Tibial nerve (tissue), 4 donors: ENCODE results near the gene IST1. TPM values are rescaled to one million over a fixed set of nuclear protein-coding genes. Genes with fewer than 3 reads are reported as not detected.
A peak's percentile ranks its signal among the peaks of the same experiment; 100 is the strongest.

ENCODE experiments used
- DNase-seq, 2 donors: peaks; one replicate each; pipeline ENCODE4 v3.0.0-alpha.2; 2019; ENCODE audit warnings: low spot score in 2 of 2
- H3K27ac ChIP-seq, 4 donors: fragments of 200-600 bp; sonication (generic) in 3 of 4; one replicate each; pipeline ENCODE4 v1.5.1; 2017 to 2019; ENCODE audit warnings: mild to moderate bottlenecking in 1 of 4
- H3K27me3 ChIP-seq, 2 donors: fragments of 200-600 bp; sonication (generic) in 1 of 2; one replicate each; pipeline versions ENCODE4 v1.5.1 to v1.6.0; 2017 to 2019
- H3K36me3 ChIP-seq, 3 donors: fragments of 200-600 bp; sonication (generic); one replicate each; pipeline ENCODE4 v1.5.1; 2018 to 2019
- H3K4me1 ChIP-seq, 4 donors: fragments of 200-600 bp; sonication (generic) in 3 of 4; one replicate each; pipeline ENCODE4 v1.5.1; 2017 to 2019
- H3K4me3 ChIP-seq, 4 donors: fragments of 200-600 bp; sonication (generic) in 3 of 4; one replicate each; pipeline ENCODE4 v1.5.1; 2017 to 2019; ENCODE audit warnings: mild to moderate bottlenecking in 1 of 4, moderate library complexity in 1 of 4
- H3K9me3 ChIP-seq, 4 donors: fragments of 200-600 bp; sonication (generic) in 3 of 4; one replicate each; pipeline ENCODE4 v1.5.1; 2017 to 2019
- EP300 ChIP-seq, 2 donors: sonication (generic); formaldehyde crosslinking; IDR thresholded peaks; one replicate each; pipeline ENCODE4 v1.6.1; 2017; ENCODE audit warnings: antibody characterized with exemption in 2 of 2, mild to moderate bottlenecking in 1 of 2
- POLR2A ChIP-seq, 2 donors: fragments of 450-650 bp; IDR thresholded peaks; one replicate each; pipeline ENCODE4 v1.6.1; 2017; ENCODE audit warnings: antibody characterized with exemption in 2 of 2, mild to moderate bottlenecking in 2 of 2, moderate library complexity in 2 of 2
- WGBS, 2 donors: methylation state at CpG; one replicate each; pipeline ENCODE4 v1.1.5; 2018; 5-methylcytosine and 5-hydroxymethylcytosine counted together
- total RNA-seq, 4 donors: library from RNA; depleted of rRNA; stranded (reverse); fragments of >200 nt; gene quantifications; one replicate each; pipeline ENCODE4 v1.1.0, GENCODE V29; 2016
- TF ChIP-seq, protein P1 (sequence below), 5 experiments: fragments of 200-600 bp in 3 of 5; fragments of 450-650 bp in 2 of 5; sonication (generic) in 3 of 5; IDR thresholded peaks; one replicate each; pipeline ENCODE4 v1.5.1; 2016 to 2019; ENCODE audit warnings: antibody characterized with exemption in 5 of 5, mild to moderate bottlenecking in 3 of 5, moderate library complexity in 2 of 5

IST1 gene
- total RNA-seq, 4 donors from 2014 or later, result 169 to 244 (median 204) TPM

DNA sequence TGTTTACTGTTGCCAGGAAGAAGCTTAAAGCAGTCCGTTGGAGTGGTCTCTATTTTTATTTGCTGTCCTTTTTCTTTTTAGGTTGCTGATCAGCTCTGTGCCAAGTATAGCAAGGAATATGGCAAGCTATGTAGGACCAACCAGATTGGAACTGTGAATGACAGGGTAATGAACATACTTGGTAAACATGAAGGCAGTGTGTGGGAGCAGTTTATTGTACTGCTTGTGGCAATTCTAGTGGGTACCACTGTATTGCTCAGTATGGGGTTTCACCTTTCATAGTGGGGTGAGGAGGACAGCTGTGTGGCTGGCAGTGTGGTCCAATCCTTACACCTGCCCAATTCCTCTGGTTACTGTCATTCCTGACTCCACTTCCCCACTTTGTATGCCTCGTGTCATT, 25.3 kb downstream of the IST1 start:
- H3K36me3 ChIP-seq, result peaks cover 3 to 100% (median 35%) of the 10 kb centered on the region in 3 donors
- DNase-seq, result no peak
- peaks cover 0 to 4% (median 0%) of the 10 kb centered on the region in 4 donors for H3K9me3 ChIP-seq
- H3K4me1 ChIP-seq, result peaks cover 0 to 56% (median 10%) of the 10 kb centered on the region in 4 donors
- H3K4me3 ChIP-seq, result no peak overlapping the region
- WGBS, 2 donors, result 84 to 86% methylated on average over 2 of the region's 2 CpGs
- H3K27me3 ChIP-seq, result no peaks in the 10 kb centered on the region
- TF ChIP-seq, protein P1, sequence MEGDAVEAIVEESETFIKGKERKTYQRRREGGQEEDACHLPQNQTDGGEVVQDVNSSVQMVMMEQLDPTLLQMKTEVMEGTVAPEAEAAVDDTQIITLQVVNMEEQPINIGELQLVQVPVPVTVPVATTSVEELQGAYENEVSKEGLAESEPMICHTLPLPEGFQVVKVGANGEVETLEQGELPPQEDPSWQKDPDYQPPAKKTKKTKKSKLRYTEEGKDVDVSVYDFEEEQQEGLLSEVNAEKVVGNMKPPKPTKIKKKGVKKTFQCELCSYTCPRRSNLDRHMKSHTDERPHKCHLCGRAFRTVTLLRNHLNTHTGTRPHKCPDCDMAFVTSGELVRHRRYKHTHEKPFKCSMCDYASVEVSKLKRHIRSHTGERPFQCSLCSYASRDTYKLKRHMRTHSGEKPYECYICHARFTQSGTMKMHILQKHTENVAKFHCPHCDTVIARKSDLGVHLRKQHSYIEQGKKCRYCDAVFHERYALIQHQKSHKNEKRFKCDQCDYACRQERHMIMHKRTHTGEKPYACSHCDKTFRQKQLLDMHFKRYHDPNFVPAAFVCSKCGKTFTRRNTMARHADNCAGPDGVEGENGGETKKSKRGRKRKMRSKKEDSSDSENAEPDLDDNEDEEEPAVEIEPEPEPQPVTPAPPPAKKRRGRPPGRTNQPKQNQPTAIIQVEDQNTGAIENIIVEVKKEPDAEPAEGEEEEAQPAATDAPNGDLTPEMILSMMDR (IDR thresholded peaks at IDR 0.05), result no peak
- TF ChIP-seq EP300 (IDR thresholded peaks at IDR 0.05) (no peak), POLR2A (IDR thresholded peaks at IDR 0.05) (no peak)
- H3K27ac ChIP-seq, result no peak overlapping the region

DNA sequence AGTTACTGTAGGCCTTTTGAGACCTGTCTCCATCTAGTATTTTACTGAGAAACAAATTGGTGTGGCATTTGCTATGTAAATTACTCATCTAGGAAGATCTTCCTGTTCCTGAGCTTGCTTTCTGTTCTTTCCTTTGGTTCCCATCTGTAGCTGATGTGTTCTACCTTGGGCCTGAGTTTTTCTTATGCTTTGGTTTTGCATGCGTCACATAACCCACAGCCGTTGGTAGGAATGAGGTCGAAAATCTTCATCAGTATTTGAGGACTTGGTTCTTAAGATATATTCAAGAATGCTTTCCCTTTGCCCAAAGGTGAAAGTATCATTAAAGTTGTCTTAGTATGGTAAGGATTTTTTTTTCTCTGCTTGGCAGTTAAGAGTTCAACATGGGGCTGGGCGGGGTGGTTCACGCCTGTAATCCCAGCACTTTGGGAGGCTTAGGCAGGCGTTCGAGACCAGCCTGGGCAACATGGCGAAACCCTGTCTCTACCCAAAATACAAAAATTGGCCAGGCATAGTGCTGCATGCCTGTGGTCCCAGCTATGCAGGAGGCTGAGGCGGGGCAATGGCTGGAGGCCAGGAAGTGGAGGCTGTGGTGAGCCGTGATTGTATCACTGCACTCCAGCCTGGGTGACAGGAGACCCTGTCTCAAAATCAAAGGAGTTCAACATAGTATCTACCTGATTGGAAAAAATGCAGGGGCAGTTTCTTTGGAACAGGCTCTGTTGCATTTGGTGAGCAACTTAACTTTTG, 28.8 kb downstream of the IST1 start:
- Histone ChIP-seq H3K27me3 (no peaks in the 10 kb centered on the region), H3K36me3 (peaks cover under 1 to 100% (median 42%) of the 10 kb centered on the region in 3 donors), H3K4me1 (peaks cover 0 to 51% (median 0%) of the 10 kb centered on the region in 4 donors), H3K4me3 (no peak overlapping the region), H3K27ac (peak overlapping the region in 1 of 4 donors; percentile 1), H3K9me3 (peaks cover 0 to 4% (median 0%) of the 10 kb centered on the region in 4 donors)
- TF ChIP-seq EP300 (IDR thresholded peaks at IDR 0.05), result no peak
- TF ChIP-seq, protein P1 (IDR thresholded peaks at IDR 0.05), result no peak
- no peak for TF ChIP-seq POLR2A (IDR thresholded peaks at IDR 0.05)
- 87 to 88% methylated on average over 10 of the region's 10 CpGs for WGBS, 2 donors
- DNase-seq, result no peak

DNA sequence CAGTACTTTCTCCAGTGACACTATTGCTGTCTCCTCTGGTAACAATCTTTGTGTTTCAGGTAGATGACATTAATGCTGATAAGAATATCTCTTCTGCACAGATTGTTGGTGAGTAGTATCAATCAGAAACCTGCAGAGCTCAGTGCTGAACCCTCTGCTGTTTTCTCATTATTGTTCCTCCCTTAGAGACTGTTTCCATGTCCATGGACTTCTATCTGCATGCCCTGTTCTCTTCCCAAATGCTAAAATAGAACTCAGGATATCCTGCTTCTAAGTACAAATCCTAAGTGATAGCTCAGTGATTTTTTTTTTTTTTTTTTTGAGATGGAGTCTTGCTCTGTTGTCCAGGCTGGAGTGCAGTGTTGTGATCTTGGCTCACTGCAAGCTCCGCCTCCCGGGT, 29.4 kb downstream of the IST1 start:
- H3K27me3 ChIP-seq, result no peaks in the 10 kb centered on the region
- TF ChIP-seq EP300 (IDR thresholded peaks at IDR 0.05), result no peak
- TF ChIP-seq, protein P1 (IDR thresholded peaks at IDR 0.05), result no peak
- TF ChIP-seq POLR2A (IDR thresholded peaks at IDR 0.05), result no peak
- no peak overlapping the region for H3K4me3 ChIP-seq
- no peaks in the 10 kb centered on the region for H3K9me3 ChIP-seq
- no peak overlapping the region for H3K27ac ChIP-seq
- H3K4me1 ChIP-seq, result peaks cover 0 to 53% (median 0%) of the 10 kb centered on the region in 4 donors
- peaks cover 0 to 97% (median 39%) of the 10 kb centered on the region in 3 donors for H3K36me3 ChIP-seq
- DNase-seq, result no peak
- WGBS, 2 donors, result 100% methylated on average over 2 of the region's 2 CpGs

DNA sequence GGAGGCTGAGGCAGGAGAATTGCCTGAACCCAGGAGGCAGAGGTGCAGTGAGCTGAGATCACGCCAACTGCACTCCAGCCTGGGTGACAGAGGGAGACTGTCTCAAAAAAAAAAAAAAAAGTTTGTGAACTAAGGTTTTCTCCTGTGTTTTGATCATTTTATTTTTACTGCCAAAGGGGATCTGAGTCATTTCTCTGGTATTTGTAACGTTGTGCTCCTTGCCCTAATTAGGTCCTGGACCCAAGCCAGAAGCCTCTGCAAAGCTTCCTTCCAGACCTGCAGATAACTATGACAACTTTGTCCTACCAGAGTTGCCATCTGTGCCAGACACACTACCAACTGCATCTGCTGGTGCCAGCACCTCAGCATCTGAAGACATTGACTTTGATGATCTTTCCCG, 32.1 kb downstream of the IST1 start:
- TF ChIP-seq EP300 (IDR thresholded peaks at IDR 0.05) (peak in 1 of 2 donors; percentile 32), POLR2A (IDR thresholded peaks at IDR 0.05) (no peak)
- TF ChIP-seq, protein P1 (IDR thresholded peaks at IDR 0.05), result no peak
- peak in 1 of 2 donors; percentile 40 for DNase-seq
- Histone ChIP-seq H3K9me3 (no peaks in the 10 kb centered on the region), H3K27me3 (no peaks in the 10 kb centered on the region), H3K27ac (peak overlapping the region in 3 of 4 donors; percentile 19 to 50 (median 37)), H3K4me1 (peaks cover 0 to 46% (median 0%) of the 10 kb centered on the region in 4 donors), H3K4me3 (no peak overlapping the region), H3K36me3 (peaks cover 0 to 78% (median 29%) of the 10 kb centered on the region in 3 donors)
- 35 to 38% methylated on average over 3 of the region's 3 CpGs for WGBS, 2 donors

DNA sequence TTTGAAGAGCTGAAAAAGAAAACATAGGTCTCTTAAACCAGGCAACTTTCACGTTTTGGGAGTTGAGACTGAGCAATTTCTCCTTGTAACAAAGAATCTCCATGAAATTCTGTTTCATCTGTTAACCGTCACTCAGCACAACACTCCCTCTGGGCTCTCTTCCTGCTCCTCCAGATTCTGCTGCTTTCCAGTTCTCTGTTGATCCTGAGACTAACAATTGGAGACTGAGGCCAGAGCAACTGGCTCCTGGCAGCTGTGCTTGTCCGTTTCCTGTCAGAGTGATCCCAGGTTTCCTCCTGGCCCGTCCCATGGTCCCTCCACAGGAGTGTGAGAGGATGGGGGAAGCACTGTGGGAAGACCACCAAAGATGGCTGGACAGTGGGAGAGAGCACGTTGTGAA, 32.5 kb downstream of the IST1 start:
- no peak overlapping the region for H3K4me3 ChIP-seq
- TF ChIP-seq EP300 (IDR thresholded peaks at IDR 0.05), result no peak
- TF ChIP-seq, protein P1 (IDR thresholded peaks at IDR 0.05), result no peak
- TF ChIP-seq POLR2A (IDR thresholded peaks at IDR 0.05), result no peak
- no peaks in the 10 kb centered on the region for H3K27me3 ChIP-seq
- H3K27ac ChIP-seq, result peak overlapping the region in 1 of 4 donors; percentile 37
- H3K4me1 ChIP-seq, result peaks cover 0 to 46% (median 0%) of the 10 kb centered on the region in 4 donors
- H3K36me3 ChIP-seq, result peaks cover 0 to 74% (median 26%) of the 10 kb centered on the region in 3 donors
- H3K9me3 ChIP-seq, result no peaks in the 10 kb centered on the region
- WGBS, 2 donors, result 53 to 54% methylated on average over 5 of the region's 5 CpGs
- no peak for DNase-seq
